Measurements from ENCODE around the gene CDC34.

CDC34 gene

DNA sequence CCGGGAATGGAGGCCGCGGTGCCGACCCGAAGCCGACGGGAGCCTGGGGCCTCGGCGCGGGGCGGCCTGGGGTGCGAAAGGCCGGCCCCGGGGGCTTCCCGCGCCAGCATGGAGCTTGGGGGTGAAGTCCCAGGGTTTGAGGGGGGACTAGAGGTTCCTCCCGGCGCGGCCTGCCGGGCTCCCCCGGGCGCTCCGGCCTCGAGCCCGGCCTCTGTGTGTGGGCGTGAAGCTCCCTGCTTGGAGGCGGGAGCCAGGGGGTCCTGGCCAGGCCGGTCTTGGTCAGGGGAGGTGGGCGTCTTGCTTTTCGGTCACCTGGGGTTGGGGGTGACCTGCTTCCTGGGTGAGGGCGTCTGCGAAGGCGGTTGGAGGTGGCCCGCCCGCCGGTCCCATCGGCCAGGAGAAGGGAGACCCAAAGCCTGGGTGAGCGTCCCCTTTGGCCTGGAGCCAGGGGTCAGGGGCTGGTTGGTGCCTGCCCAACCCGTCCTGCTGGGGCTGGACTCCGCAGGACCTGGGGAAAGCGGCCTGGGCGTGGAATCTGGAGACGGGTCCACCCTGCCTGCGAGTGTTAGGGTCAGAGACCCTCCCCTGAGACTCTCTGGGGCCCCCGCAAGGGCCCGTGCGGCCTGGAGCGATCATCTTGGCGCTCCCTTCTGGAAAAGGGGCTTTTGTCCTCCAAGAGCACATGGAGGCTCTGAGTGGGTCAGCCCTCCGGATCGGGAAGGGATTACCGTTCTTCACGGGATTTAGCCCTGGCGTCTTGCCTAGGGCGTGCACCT, 41.4 kb downstream of the CDC34 start:
- TF ChIP-seq ZNF274 (IDR thresholded peaks at IDR 0.05; ENCODE audit: low read depth, low read length): no peak
- peak overlapping the region; percentile 85 for H3K4me3 ChIP-seq (ENCODE audit: low read length)

- TF ChIP-seq ZNF274 (IDR thresholded peaks at IDR 0.05; ENCODE audit: low read depth, low read length): no peak
- peak overlapping the region; percentile 85 for H3K4me3 ChIP-seq (ENCODE audit: low read length)
These were observed 41.9 kb downstream of the CDC34 start for GRCh38 chr19:573519-573825.

GRCh38 chr19:574658-575526, 43.3 kb downstream of the CDC34 start:
- no peak overlapping the region for H3K4me3 ChIP-seq (ENCODE audit: low read length)
- TF ChIP-seq ZNF274 (IDR thresholded peaks at IDR 0.05; ENCODE audit: low read depth, low read length): no peak

- no peak overlapping the region for H3K4me3 ChIP-seq (ENCODE audit: low read length)
- TF ChIP-seq ZNF274 (IDR thresholded peaks at IDR 0.05; ENCODE audit: low read depth, low read length): no peak
These were observed 44.3 kb downstream of the CDC34 start for GRCh38 chr19:575527-576506.

DNA sequence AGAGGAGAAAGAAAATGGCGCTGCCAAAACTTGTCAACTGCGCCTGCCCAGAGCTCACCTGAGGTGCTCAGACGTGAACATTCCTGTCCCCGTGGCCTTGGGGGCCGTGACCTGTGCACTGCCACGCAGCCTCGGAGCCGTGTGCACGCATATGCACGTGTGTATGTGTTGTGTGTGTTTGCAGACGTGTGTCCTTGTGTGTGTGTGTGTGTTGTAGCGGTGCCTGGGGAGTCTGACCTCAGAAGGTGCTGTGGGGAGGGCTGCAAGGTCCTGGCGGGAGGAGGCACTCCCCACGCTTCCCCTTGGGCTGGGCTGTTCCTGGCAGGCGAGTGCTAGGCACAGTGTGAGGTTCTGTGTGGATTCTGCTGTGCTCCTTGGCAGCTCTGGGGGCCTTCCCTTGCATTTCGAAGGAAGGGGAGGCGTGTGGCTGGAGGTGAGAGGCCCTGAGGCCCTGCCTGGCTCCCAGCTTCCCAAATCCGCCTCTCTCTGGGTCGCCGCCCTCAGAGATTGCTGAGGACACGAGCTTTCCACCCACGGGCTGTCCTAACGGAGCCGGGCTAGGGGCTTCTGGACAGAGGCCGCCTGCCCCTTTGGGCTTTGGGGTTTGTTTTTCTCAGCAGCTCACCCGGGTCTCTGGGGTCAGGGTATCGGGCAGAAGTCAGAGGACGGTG, 45.3 kb downstream of the CDC34 start:
- no peak overlapping the region for H3K4me3 ChIP-seq (ENCODE audit: low read length)
- TF ChIP-seq ZNF274 (IDR thresholded peaks at IDR 0.05; ENCODE audit: low read depth, low read length): no peak

DNA sequence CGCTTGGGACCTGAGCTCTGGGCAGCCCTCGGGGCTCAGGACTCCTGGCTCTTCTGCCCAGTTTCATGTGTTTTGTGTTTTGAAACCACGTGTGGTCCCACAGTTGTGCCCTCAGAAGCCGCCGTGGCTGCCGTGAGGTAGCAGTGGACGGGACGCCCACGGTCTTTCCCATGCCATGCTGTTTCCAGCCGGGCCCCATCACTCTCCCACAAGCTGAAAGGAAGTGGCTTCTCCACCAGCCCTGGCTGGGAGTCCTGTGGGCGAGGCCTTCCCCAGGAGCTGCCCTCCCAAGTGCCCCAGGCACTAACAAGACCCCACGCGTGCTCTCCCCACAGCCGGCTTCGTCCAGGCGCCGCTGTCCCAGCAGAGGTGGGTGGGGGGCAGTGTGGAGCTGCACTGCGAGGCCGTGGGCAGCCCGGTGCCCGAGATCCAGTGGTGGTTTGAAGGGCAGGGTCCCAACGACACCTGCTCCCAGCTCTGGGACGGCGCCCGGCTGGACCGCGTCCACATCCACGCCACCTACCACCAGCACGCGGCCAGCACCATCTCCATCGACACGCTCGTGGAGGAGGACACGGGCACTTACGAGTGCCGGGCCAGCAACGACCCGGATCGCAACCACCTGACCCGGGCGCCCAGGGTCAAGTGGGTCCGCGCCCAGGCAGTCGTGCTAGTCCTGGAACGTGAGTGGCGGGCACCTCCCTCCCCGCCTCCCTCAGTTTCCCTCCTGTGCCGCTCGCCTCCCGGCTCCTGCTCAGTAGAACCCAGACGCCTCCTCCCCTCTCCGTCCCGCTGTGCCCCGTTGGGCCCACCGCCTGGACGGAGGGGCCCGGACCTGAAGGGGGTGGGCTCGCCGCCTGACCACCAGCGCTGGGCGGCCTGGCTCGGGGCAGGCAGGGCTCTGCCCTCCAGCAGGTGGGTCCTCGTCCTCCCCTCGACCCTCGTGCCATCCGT, 46.2 kb downstream of the CDC34 start:
- no peak overlapping the region for H3K4me3 ChIP-seq (ENCODE audit: low read length)
- TF ChIP-seq ZNF274 (IDR thresholded peaks at IDR 0.05; ENCODE audit: low read depth, low read length): no peak

DNA sequence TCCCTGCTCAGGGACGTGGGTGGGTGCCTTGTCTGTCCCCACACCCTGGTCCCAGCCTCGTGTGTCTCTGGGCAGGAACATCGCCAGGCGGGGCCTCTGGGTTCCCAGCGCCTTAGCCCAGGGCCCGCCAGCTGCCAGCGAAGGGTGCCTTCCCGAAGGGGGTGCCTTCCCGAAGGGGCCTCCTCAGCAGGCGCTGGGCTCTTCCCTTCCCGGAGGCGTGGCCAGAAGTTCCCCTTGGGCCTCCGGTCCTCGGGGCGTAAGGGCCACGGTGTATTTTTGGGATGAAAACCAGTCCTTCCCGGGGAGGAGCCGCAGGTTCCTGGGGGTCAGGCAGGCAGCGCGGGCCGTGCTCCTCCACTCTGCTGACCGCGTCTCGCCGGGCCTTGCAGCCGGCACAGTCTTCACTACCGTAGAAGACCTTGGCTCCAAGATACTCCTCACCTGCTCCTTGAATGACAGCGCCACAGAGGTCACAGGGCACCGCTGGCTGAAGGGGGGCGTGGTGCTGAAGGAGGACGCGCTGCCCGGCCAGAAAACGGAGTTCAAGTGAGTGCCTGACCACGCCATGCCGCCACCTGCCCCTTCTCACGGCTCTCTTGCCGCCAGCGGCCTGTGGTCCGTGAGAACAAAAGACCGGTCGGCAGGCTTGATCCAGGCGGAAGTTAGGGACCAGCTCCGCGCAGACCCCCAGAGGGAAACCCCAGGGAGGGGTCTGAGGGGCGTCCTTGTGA, 47.7 kb downstream of the CDC34 start:
- no peak overlapping the region for H3K4me3 ChIP-seq (ENCODE audit: low read length)
- no peak for TF ChIP-seq ZNF274 (IDR thresholded peaks at IDR 0.05; ENCODE audit: low read depth, low read length)

DNA sequence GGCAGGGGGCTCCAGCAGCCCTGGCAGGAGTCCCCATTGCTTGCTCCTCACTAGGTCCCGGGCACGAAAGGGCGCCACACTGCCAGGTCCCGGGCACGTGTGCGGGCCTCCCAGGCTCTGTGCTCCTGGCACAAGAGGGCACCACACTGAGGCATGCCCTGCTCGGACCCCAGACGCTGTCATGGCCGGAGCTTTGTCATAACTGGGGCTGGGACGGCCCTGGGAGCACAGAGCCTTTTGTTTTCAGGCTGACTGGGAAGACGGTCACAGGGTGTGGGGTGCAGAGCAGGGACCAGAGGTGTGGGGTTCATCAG, 48.2 kb downstream of the CDC34 start:
- H3K4me3 ChIP-seq (ENCODE audit: low read length): no peak overlapping the region
- no peak for TF ChIP-seq ZNF274 (IDR thresholded peaks at IDR 0.05; ENCODE audit: low read depth, low read length)

GRCh38 chr19:580274-580835, 48.8 kb downstream of the CDC34 start:
- no peak for TF ChIP-seq ZNF274 (IDR thresholded peaks at IDR 0.05; ENCODE audit: low read depth, low read length)
- no peak overlapping the region for H3K4me3 ChIP-seq (ENCODE audit: low read length)

DNA sequence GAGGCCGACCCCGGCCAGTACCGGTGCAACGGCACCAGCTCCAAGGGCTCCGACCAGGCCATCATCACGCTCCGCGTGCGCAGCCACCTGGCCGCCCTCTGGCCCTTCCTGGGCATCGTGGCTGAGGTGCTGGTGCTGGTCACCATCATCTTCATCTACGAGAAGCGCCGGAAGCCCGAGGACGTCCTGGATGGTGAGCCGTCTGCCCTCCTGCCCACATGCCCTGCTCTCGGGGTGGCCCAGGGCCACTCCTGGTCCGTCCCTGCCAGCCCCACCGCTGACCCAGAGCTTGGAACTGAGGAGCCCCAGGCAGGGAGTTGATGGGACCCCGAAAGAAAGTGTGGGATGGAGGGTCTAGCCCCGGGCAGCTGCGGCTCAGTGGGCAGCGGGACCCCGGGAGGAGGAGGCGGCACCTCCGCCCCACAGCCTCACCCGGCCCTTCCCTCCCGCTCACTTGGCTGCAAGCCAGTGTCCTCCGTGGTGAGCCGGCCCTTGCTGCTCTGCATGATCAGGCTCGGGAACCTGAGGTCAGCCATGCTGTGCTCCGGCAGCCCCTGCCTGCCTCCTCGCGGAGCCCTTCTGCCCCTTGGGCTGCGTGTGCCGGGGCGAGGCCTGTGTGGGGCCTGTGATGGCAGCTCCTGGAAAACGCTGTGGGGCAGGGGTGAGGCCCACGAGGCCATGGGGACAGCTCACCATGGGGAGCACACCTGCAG, 50.0 kb downstream of the CDC34 start:
- no peak for TF ChIP-seq ZNF274 (IDR thresholded peaks at IDR 0.05; ENCODE audit: low read depth, low read length)
- no peak overlapping the region for H3K4me3 ChIP-seq (ENCODE audit: low read length)

DNA sequence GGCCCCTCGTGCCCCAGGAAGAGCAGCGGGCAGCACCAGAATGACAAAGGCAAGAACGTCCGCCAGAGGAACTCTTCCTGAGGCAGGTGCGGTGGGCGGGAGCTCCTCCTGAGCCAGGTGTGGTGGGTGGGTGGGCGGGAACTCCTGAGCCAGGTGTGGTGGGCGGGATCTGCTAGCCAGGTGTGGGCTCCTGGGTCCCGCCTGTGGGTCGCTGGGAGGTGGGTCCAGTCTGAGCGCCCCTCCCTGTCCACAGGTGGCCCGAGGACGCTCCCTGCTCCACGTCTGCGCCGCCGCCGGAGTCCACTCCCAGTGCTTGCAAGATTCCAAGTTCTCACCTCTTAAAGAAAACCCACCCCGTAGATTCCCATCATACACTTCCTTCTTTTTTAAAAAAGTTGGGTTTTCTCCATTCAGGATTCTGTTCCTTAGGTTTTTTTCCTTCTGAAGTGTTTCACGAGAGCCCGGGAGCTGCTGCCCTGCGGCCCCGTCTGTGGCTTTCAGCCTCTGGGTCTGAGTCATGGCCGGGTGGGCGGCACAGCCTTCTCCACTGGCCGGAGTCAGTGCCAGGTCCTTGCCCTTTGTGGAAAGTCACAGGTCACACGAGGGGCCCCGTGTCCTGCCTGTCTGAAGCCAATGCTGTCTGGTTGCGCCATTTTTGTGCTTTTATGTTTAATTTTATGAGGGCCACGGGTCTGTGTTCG, 51.1 kb downstream of the CDC34 start:
- no peak for TF ChIP-seq ZNF274 (IDR thresholded peaks at IDR 0.05; ENCODE audit: low read depth, low read length)
- H3K4me3 ChIP-seq (ENCODE audit: low read length): no peak overlapping the region
